Mesendoderm (in vitro differentiated cells): ENCODE data around the gene PLXNB2.

Source experiments
- DNase-seq: peaks from one replicate; pipeline ENCODE4 v3.0.0; 2013
- H2AK5ac ChIP-seq: 2 replicates; pipeline ENCODE4 v1.6.1; 2013; ENCODE audit warnings: low read length, inconsistent platforms
- H2BK120ac ChIP-seq: 2 replicates; pipeline ENCODE4 v1.6.1; 2013; ENCODE audit warnings: low read depth, mild to moderate bottlenecking, low read length, moderate library complexity, mixed read lengths
- H2BK15ac ChIP-seq: replicated peaks from 2 replicates; pipeline ENCODE4 v1.6.1; 2013; ENCODE audit warnings: low read depth, mild to moderate bottlenecking, moderate library complexity
- H2BK5ac ChIP-seq: 2 replicates; pipeline ENCODE4 v1.6.1; 2013; ENCODE audit warnings: low read length, inconsistent platforms
- H3K18ac ChIP-seq: 2 replicates; pipeline ENCODE4 v1.6.1; 2013; ENCODE audit warnings: mild to moderate bottlenecking, low read length, mixed read lengths
- H3K23ac ChIP-seq: one replicate; pipeline ENCODE4 v1.6.1; 2013; ENCODE audit warnings: low read length
- H3K27ac ChIP-seq: 2 replicates; pipeline ENCODE4 v1.5.1; 2013; ENCODE audit warnings: low read depth, mild to moderate bottlenecking, inconsistent platforms, low read length, moderate library complexity
- H3K27me3 ChIP-seq: 2 replicates; pipeline ENCODE4 v1.6.1; 2013; ENCODE audit warnings: low read length, control low read depth, mild to moderate bottlenecking, inconsistent platforms; ENCODE audit not compliant: insufficient read depth, poor library complexity
- H3K36me3 ChIP-seq: 2 replicates; pipeline ENCODE4 v1.6.1; 2013; ENCODE audit warnings: low read length, inconsistent platforms; ENCODE audit not compliant: control insufficient read depth, insufficient read depth
- H3K4ac ChIP-seq: one replicate; pipeline ENCODE4 v1.6.1; 2013; ENCODE audit warnings: low read depth, mild to moderate bottlenecking, low read length, moderate library complexity
- H3K4me1 ChIP-seq: 2 replicates; pipeline ENCODE4 v1.6.1; 2013; ENCODE audit warnings: low read depth, low read length, inconsistent platforms; ENCODE audit not compliant: control insufficient read depth
- H3K4me2 ChIP-seq: 2 replicates; pipeline ENCODE4 v1.6.1; 2013; ENCODE audit warnings: low read length
- H3K4me3 ChIP-seq: 2 replicates; pipeline ENCODE4 v1.5.1; 2013; ENCODE audit warnings: mild to moderate bottlenecking, low read length
- H3K56ac ChIP-seq: one replicate; pipeline ENCODE4 v1.6.1; 2013; ENCODE audit warnings: low read length
- H3K79me1 ChIP-seq: 2 replicates; pipeline ENCODE4 v1.6.1; 2013; ENCODE audit warnings: low read length, inconsistent platforms
- H3K79me2 ChIP-seq: 2 replicates; pipeline ENCODE4 v1.6.1; 2013; ENCODE audit warnings: mild to moderate bottlenecking, low read length; ENCODE audit not compliant: control insufficient read depth, insufficient read depth
- H3K9ac ChIP-seq: 2 replicates; pipeline ENCODE4 v1.6.1; 2013; ENCODE audit warnings: low read length, inconsistent platforms
- H4K5ac ChIP-seq: one replicate; pipeline ENCODE4 v1.6.1; 2013; ENCODE audit warnings: low read length
- H4K8ac ChIP-seq: one replicate; pipeline ENCODE4 v1.6.1; 2013; ENCODE audit warnings: low read depth, mild to moderate bottlenecking, control low read depth, low read length, moderate library complexity
- WGBS: extraction: QIAGEN DNeasy Blood & Tissue Kit; methylation state at CpG from one replicate; pipeline ENCODE4 v1.1.7; 2013; ENCODE audit warnings: low lambda C conversion rate, missing lambda C conversion rate; ENCODE audit not compliant: insufficient coverage; ENCODE audit errors: extremely low coverage; 5-methylcytosine and 5-hydroxymethylcytosine counted together

The PLXNB2 gene

DNA sequence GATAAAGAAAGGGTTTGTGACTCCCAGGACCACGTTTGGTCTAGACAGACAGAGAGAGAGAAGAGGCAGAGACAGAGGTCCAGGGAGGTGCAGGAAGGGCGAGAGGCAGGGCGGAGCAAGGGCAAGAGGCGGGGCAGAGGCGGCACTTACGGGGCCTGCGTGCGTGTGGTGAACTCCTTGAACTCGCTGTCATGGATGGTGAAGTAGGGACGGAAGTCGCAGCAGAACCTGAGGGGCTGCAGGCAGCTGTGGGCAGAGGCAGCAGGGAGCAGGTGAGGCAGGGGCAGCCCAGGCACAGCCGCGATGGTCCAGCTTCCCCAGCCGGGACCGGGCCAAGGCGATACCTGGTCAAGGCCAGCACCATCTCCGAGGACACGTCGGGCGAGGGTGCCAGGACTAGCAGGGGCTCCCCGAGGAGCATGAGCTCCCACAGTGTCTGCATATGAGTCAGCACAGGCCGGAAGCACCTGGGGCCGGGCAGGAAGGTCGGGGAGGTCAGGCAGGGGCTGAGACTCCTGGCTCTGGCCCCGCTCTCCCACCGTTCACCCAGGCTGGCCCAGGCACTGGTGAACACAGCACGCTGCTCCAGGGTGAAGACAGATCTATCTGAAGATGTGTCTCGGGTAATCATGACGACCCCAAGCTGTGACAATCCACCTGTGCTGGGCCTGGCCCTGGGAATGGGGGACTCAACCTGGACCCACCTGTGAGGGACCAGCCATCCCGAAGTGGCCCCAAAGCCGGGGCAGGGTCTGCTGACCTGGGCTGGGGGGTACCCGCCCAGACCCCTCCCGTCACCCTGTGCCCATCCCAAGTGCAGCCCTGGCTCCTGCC lies 7.2 kb upstream of the PLXNB2 start:
- Histone ChIP-seq H2BK15ac (no peak overlapping the region), H3K18ac (no peak overlapping the region), H2BK120ac (no peak overlapping the region), H4K8ac (no peak overlapping the region), H3K23ac (no peak overlapping the region), H3K4me1 (no peaks in the 10 kb centered on the region), H3K9ac (no peak overlapping the region), H3K56ac (peak overlapping the region; percentile 49), H2AK5ac (no peak overlapping the region), H3K4me2 (no peak overlapping the region), H3K4me3 (no peak overlapping the region), H3K79me2 (no peaks in the 10 kb centered on the region), H3K79me1 (no peaks in the 10 kb centered on the region), H2BK5ac (no peak overlapping the region), H3K27ac (no peak overlapping the region), H3K4ac (no peak overlapping the region), H4K5ac (no peak overlapping the region), H3K36me3 (no peaks in the 10 kb centered on the region), H3K27me3 (no peaks in the 10 kb centered on the region)
- no CpG with 5 or more reads among the region's 33 CpGs for WGBS
- DNase-seq: no peak

DNA sequence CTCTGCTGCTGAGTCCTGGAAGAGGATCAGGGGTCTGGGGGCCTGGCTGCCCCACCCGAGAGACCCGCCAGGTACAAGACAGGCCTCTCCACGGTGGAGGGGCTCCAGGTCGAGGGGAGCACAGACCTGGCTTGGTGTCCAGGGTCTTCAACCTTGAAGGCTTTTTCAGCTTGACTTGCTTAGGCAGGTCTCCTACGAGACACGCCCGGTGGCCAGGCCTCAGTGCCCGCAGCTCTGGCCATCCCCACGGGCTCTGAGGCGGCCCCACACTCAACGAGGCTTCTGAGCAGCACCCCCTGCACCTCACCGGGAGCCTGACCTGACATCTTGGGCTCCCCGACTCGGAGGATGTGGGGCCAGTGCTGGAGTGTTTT lies 6.6 kb upstream of the PLXNB2 start:
- Histone ChIP-seq H3K4me3 (no peak overlapping the region), H2BK15ac (no peak overlapping the region), H3K79me2 (no peaks in the 10 kb centered on the region), H4K8ac (no peak overlapping the region), H3K36me3 (no peaks in the 10 kb centered on the region), H3K18ac (no peak overlapping the region), H3K4me2 (no peak overlapping the region), H3K27ac (no peak overlapping the region), H2BK5ac (no peak overlapping the region), H3K79me1 (no peaks in the 10 kb centered on the region), H3K23ac (no peak overlapping the region), H4K5ac (no peak overlapping the region), H3K4me1 (no peaks in the 10 kb centered on the region), H3K27me3 (no peaks in the 10 kb centered on the region), H3K56ac (no peak overlapping the region), H2AK5ac (no peak overlapping the region), H3K9ac (no peak overlapping the region), H3K4ac (no peak overlapping the region), H2BK120ac (no peak overlapping the region)
- DNase-seq: no peak
- no CpG with 5 or more reads among the region's 14 CpGs for WGBS

GRCh38 chr22:50313600-50313999 lies 6.2 kb upstream of the PLXNB2 start:
- Histone ChIP-seq H3K79me2 (no peaks in the 10 kb centered on the region), H3K4me1 (no peaks in the 10 kb centered on the region), H2BK5ac (no peak overlapping the region), H2BK120ac (no peak overlapping the region), H3K4me3 (no peak overlapping the region), H3K18ac (no peak overlapping the region), H3K23ac (no peak overlapping the region), H2BK15ac (no peak overlapping the region), H3K4ac (no peak overlapping the region), H3K36me3 (no peaks in the 10 kb centered on the region), H2AK5ac (no peak overlapping the region), H4K8ac (no peak overlapping the region), H3K27me3 (no peaks in the 10 kb centered on the region), H3K4me2 (no peak overlapping the region), H3K56ac (no peak overlapping the region), H3K9ac (no peak overlapping the region), H3K79me1 (no peaks in the 10 kb centered on the region), H3K27ac (no peak overlapping the region), H4K5ac (no peak overlapping the region)
- WGBS: no CpG with 5 or more reads among the region's 17 CpGs
- DNase-seq: no peak

DNA sequence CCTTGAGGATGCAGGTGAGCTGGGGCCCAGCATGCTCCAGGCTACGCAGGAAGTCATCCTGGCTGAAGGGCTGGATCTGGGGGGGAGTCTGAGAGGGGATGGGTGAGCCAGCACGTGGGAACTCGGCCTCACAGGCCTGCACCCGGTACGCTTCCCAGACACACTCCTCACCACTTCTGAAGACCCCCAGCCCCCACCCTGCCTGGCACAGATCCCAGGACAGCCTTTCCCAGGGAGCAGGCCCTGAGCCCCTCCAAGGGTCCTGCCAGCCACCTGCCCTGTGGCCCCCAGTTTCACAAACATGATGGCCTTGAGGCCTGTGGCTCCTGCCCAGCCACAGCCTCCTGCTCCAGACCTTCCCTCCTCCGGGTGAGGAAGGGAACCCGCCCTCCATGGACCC lies 5.6 kb upstream of the PLXNB2 start:
- H4K8ac ChIP-seq: no peak overlapping the region
- WGBS: no CpG with 5 or more reads among the region's 7 CpGs
- H3K4ac ChIP-seq: no peak overlapping the region
- H2BK5ac ChIP-seq: no peak overlapping the region
- no peak overlapping the region for H3K18ac ChIP-seq
- DNase-seq: no peak
- no peaks in the 10 kb centered on the region for H3K4me1 ChIP-seq
- H2BK15ac ChIP-seq: no peak overlapping the region
- H3K56ac ChIP-seq: no peak overlapping the region
- H2AK5ac ChIP-seq: no peak overlapping the region
- H4K5ac ChIP-seq: no peak overlapping the region
- no peak overlapping the region for H3K4me3 ChIP-seq
- H3K36me3 ChIP-seq: no peaks in the 10 kb centered on the region
- no peaks in the 10 kb centered on the region for H3K79me2 ChIP-seq
- no peak overlapping the region for H3K9ac ChIP-seq
- no peak overlapping the region for H2BK120ac ChIP-seq
- H3K27ac ChIP-seq: no peak overlapping the region
- no peaks in the 10 kb centered on the region for H3K79me1 ChIP-seq
- no peaks in the 10 kb centered on the region for H3K27me3 ChIP-seq
- H3K4me2 ChIP-seq: no peak overlapping the region
- H3K23ac ChIP-seq: no peak overlapping the region

DNA sequence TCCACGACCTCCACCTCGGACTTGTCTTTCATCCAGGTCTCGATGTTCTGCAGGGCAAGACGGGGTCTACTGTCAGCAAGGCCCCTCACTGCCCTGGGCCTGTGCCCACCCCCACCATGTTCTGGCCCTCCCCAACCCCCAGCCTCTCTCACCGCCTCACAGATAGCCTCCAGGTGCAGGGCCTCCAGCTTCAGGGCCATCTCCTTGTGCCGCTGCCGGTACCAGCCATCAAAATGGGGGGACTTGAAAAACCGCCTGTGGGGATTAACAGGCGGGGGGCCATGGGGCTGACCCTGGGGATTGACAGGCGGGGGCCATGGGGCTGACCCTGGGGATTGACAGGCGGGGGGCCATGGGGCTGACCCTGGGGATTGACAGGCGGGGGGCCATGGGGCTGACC lies 4.9 kb upstream of the PLXNB2 start:
- H3K9ac ChIP-seq: no peak overlapping the region
- no peak for DNase-seq
- no peak overlapping the region for H3K27ac ChIP-seq
- H2BK120ac ChIP-seq: no peak overlapping the region
- H3K4me2 ChIP-seq: no peak overlapping the region
- no peaks in the 10 kb centered on the region for H3K79me2 ChIP-seq
- H3K23ac ChIP-seq: no peak overlapping the region
- no peak overlapping the region for H3K4me3 ChIP-seq
- H4K8ac ChIP-seq: no peak overlapping the region
- H2BK15ac ChIP-seq: no peak overlapping the region
- H4K5ac ChIP-seq: no peak overlapping the region
- H2AK5ac ChIP-seq: no peak overlapping the region
- no peaks in the 10 kb centered on the region for H3K36me3 ChIP-seq
- WGBS: no CpG with 5 or more reads among the region's 12 CpGs
- H3K56ac ChIP-seq: no peak overlapping the region
- H3K4me1 ChIP-seq: no peaks in the 10 kb centered on the region
- no peak overlapping the region for H3K18ac ChIP-seq
- H3K27me3 ChIP-seq: no peaks in the 10 kb centered on the region
- H3K79me1 ChIP-seq: no peaks in the 10 kb centered on the region
- no peak overlapping the region for H3K4ac ChIP-seq
- H2BK5ac ChIP-seq: no peak overlapping the region
